Germinal center (tissue), 1 donor: ENCODE data around the gene ARL3.
"Not testable (repeated sequence)": the region's sequence is repeated elsewhere in the genome, so short reads cannot be mapped to it uniquely, and the experiment has no call there.

Experiments used
- DNase-seq: peaks from one replicate; pipeline ENCODE4 v3.0.0; 2012; ENCODE audit warnings: mixed read lengths, low spot score

Gene ARL3

DNA sequence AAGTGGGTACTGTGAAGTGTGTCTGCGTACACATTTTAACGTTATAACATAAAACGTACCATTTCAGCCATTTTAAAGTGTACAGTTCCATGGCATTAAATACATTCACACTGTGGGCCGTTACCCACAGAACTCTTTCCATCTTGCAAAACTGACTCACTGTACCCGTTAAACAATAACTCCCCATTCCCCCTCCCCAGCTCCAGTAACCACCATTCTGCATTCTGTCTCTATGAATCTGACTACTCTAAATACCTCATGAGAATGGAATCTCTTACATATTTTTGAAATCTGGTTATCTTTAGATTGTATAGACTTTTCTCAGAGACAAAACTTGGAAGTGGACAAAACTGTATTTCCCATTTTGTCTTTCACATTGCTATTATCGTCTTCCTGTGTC is 9.3 kb downstream of the ARL3 start:
- no peak for DNase-seq

DNA sequence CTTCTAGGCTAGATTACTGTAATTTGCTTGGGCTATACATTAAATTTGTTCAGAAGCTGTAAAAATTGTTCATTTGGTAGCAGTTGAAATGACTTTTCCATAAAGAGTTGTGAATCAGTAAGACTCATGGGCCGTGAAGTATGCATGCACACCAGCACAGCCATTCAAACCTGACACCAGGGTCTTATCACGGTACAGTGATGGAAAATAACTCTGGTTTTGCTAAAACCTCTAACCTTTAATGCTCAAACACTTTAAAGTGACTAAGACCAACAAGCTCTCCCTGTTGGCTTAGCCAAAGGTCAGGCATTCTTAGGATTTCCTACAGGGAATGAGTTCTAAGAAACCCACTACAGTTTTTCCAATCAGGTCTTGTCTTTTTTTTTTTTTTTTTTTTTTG is 11.5 kb downstream of the ARL3 start:
- DNase-seq: no peak

GRCh38 chr10:102701796-102702195 is 12.4 kb downstream of the ARL3 start:
- no peak for DNase-seq

- DNase-seq: no peak
Measured at GRCh38 chr10:102701272-102701671, 12.9 kb downstream of the ARL3 start.

DNA sequence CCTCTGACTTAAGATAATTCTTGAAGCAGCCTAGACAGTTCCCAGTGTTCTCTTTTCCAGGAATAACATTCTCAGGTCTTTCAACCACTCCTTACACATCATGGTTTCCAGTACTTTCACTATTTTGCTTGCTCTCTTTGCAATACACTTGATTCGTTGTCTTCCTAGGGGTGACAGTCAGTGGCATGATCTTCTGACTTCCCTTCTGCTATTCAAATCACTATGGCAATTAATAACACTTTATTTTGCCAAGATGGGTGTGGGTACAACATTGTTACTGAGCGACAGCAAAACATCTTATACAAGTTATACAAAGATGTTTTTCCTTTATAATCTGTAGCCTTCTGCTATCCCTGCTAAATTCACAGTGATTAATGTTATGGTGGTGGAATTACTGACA is 15.3 kb downstream of the ARL3 start:
- DNase-seq: no peak

GRCh38 chr10:102696736-102697135 is 17.5 kb downstream of the ARL3 start:
- no peak for DNase-seq

DNA sequence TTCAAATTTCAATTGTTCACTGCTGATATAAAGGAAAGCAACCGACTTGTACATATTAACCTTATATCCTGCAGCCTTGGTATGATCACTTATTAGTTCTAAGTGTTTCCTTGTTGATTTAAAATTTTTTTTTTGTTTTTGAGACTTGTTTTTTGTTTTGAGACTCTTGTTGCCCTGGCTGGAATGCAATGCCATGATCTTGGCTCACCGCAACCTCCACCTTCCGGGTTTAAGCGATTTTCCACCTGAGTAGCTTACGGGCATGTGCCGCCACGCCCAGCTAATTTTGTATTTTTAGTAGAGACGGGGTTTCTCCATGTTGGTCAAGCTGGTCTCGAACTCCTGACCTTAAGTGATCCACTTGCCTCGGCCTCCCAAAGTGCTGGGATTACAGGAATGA is 18.8 kb downstream of the ARL3 start:
- not testable (repeated sequence) for DNase-seq

DNA sequence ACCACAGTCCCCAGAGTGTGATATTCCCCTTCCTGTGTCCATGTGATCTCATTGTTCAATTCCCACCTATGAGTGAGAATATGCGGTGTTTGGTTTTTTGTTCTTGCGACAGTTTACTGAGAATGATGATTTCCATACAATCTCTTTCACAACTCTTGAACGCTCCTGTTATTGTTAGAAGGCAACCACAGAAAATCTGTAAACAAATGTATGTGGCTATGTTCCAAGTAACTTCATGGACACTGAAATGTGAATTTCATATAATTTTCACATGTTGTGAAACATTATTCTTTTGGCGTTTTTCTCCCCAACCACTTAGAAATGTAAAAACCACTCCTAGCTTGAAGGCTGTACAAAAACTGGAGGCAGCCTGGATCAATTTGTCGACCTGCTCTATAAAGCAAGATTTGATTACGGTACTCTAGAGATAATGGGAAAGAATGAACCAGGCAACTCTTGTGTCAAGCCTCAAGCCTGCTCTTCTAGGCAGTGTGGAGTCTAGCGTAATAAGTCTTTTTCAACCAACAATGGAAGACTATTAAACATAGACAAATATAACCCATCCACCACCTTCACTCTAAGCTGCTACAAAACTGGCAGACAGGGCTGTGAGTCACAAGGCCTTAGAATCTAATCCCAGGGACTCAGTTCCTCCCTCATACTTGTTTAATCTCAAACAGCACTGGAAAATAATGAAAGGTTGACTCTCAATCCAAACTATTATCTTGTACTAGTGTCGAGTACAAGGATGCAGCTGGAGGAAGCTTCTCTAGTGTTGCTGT is 22.7 kb downstream of the ARL3 start:
- DNase-seq: no peak

DNA sequence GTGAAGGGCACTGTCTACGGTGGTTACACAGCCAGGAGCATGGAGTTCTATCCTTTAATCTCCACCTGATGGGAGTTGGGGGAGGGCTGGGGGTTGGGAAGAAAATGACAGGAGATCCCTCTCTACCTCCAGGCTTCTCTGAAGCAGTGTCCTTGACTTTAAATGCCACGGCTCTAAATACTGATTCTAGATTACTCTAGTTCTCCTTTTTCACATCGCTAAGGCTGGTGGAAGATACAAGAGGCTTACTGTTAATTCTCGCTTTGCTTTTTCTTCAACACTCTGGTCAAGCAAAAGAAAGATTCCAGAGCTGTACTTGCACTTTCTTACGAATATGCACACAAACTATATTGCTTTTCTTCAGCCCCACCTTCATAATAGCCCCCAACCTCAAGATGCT is 30.5 kb downstream of the ARL3 start:
- no peak for DNase-seq

GRCh38 chr10:102682981-102683380 is 31.2 kb downstream of the ARL3 start:
- no peak for DNase-seq

DNA sequence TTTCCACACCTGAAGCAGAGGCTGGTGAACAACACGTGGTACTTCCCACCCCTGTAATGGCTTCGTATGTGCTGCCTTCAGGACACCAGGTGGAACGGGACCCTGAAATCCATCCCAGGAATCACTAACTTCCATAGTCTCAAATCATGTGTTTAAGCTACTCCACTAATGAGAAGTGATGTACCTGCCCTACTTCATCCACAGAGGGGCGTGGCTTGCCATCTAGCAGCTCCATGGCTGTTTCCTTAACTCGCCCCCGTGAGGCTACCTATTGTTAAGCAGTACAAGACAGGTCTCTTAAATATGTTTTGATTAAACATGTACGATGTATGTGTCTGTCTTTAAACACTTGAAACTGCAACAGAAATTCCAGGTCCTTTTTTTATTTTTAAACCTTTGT is 31.8 kb downstream of the ARL3 start:
- no peak for DNase-seq

DNA sequence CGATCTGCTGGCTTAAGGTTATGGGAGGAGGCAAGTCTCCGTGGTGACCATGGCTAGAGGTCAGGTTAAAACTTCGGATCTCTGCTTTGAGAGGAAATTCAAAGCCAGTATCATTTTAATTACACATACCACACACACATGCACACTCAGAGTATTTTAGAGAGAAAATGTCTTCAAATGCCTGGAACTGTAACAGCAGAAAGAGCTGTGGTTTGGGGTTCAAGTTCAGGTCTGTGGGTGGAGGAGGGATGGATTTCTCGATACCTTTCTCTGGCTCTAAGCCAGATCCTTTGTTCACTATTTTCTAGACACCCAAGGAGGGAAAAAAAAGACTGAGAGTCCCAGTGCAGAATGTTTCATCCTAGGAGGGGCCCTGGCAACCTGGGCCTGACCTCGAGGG is 32.5 kb downstream of the ARL3 start:
- DNase-seq: no peak

- DNase-seq: no peak
Measured at GRCh38 chr10:102679596-102679995, 34.6 kb downstream of the ARL3 start.

DNA sequence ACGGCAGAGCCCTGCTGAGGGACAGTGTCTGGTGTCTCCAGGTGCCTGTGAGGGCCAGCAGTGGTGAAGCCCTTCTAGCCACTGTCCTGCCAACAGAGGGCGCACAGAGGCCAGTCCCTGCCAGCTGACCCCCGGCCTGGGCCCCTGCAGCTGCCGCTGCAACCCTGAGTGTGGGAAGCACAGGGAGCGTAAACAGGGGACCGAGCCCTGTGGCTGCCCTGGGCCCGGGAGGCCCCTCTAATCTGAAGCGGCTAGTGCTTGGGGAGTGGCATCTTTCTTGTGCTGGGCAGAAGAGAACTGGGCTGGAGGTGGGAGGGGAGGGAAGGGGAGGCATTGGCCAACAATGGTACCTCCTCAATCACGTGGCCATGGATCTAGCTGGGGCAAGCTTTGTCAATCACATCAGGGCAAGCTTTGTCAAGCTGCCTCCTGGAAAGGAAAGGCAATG is 35.3 kb downstream of the ARL3 start:
- DNase-seq: no peak

- no peak for DNase-seq
Measured at GRCh38 chr10:102678068-102678400, 36.2 kb downstream of the ARL3 start.

- DNase-seq: no peak
Measured at GRCh38 chr10:102677331-102678067, 36.7 kb downstream of the ARL3 start.

DNA sequence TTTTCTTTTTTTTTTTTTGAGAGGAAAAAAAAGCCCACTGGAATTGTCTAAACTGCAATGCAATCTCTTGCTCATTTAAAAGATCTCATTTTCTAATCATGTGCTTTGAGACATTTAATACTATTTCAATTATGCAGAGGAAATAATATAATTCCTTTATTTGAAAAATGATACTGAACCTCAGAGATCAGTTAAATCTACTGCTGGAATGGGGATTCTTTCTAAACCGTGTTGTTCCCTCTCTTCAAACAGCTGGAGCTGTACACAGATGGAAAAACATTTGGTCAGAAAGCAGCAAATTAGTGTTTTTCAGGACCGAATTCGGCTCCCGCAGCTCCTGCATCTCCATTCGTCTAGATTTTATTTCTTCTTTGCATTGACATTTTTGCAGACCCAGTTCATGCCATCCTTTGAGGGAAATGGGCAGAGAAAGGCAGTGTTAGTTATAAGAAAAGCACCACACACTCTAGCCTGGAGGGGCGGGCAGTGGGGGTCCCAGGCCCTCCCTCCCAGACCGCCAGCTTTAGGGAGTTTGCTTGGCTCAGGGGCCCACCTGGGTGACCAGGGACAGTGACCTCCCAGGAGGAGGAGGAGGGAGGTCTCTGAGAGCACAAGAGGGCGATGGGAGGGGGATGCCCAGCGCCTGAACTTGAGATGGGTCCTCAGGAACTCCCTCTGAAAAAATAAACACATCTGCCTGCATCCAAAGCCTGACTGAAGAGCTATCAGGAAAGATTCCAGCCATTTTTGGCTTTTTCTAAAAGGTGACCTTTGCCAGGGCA is 37.5 kb downstream of the ARL3 start:
- DNase-seq: no peak

GRCh38 chr10:102675666-102676533 is 38.3 kb downstream of the ARL3 start:
- DNase-seq: no peak

- DNase-seq: no peak
Measured at GRCh38 chr10:102675011-102675665, 39.1 kb downstream of the ARL3 start.

- no peak for DNase-seq
Measured at GRCh38 chr10:102674566-102674965, 39.6 kb downstream of the ARL3 start.

- DNase-seq: no peak
Measured at GRCh38 chr10:102673819-102674511, 40.2 kb downstream of the ARL3 start.
